ENCODE results near the gene TNS3.

DNA sequence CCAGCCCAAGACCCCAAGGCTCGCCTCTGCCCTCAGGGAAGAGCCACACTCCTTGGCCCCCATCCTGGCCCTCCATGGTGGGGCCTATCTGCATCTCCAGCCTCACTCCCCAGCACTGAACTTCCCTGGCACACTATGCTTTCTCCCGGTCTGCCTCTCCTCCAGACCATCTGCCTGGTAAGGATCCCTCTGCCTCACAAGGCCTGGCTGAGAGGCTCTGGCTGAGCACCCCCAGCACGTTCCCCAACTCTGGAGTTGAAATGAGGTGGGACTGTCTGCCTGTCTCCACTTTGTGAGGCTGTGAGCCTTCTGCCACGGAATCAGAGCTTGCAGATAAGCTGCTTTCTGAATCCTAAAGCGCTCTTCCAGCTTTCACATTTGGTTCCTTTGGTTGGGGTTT, 220.7 kb downstream of the TNS3 start:
- TF ChIP-seq, protein P1, sequence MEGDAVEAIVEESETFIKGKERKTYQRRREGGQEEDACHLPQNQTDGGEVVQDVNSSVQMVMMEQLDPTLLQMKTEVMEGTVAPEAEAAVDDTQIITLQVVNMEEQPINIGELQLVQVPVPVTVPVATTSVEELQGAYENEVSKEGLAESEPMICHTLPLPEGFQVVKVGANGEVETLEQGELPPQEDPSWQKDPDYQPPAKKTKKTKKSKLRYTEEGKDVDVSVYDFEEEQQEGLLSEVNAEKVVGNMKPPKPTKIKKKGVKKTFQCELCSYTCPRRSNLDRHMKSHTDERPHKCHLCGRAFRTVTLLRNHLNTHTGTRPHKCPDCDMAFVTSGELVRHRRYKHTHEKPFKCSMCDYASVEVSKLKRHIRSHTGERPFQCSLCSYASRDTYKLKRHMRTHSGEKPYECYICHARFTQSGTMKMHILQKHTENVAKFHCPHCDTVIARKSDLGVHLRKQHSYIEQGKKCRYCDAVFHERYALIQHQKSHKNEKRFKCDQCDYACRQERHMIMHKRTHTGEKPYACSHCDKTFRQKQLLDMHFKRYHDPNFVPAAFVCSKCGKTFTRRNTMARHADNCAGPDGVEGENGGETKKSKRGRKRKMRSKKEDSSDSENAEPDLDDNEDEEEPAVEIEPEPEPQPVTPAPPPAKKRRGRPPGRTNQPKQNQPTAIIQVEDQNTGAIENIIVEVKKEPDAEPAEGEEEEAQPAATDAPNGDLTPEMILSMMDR (IDR thresholded peaks at IDR 0.05) = no peak
- no peak for TF ChIP-seq POLR2A (IDR thresholded peaks at IDR 0.05)

Measured in uterus (tissue), 2 donors.